Hair follicle dermal papilla cell (primary cell): Measurements from ENCODE around the gene PSMG1. TPM values are rescaled to one million over a fixed set of nuclear protein-coding genes. Genes with fewer than 3 reads are reported as not detected.

Experiments
- total RNA-seq: library from RNA; depleted of rRNA; stranded (reverse); fragments of >200 nt; gene quantifications from 2 replicates; pipeline ENCODE4 v1.2.3, GENCODE V29; 2012

PSMG1 gene
- total RNA-seq = 28.3 and 32.1 TPM in 2 replicates

DNA sequence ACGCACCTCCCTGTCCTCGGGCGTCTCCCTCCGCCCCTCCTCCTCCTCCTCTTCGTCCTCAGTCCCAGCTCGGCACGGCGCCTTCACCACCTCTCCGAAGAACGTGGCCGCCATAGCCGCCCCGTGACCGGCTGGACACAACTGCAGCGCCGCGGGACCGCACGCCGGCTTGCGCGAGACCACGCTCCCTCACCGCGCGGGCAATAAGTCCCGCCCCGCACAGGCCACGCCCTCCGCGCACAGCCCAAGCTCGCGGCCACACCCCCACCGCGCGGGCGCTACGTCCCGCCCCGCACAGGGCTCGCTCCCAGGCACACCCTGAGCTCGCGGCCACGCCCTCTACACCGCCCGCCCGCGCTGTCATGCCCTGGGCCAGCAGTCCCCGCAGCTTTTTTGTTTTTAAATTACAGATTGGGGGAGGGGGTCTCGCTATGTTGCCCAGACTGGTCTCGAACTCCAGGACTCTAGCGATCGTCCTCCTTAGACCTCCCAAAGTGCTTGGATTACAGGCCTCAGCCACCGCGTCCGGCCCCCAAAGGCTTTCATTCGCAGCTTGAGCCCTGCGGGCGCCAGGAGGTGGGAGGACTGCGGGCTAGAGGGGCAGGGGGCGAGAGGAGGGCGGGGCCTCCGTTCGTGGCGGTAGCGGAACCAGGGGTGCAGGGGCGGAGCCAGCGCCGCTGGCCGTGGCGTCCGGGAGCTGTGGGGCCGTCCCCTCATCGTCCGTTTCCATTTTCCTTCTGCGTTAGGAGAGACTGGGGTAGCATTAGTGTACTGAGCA lies at the start of gene PSMG1:
PSMG1 (minus strand) TSS at position 180 of the 778 bp plus-strand sequence; CDS start at position 114, 66 bp downstream.

Other genes starting within 250 kb of the PSMG1 start
- gene BRWD1, start 130.2 kb upstream of the PSMG1 start, total RNA-seq = 38.5 and 56.3 TPM in 2 replicates
- gene HMGN1, start 165.6 kb upstream of the PSMG1 start, total RNA-seq = 102 and 108 TPM in 2 replicates